Retina (tissue), 1 donor: ENCODE results near the gene PTH1R.

Experiments used
- DNase-seq: peaks from one replicate; pipeline ENCODE4 v3.0.0-alpha.2; 2016

Gene PTH1R

DNA sequence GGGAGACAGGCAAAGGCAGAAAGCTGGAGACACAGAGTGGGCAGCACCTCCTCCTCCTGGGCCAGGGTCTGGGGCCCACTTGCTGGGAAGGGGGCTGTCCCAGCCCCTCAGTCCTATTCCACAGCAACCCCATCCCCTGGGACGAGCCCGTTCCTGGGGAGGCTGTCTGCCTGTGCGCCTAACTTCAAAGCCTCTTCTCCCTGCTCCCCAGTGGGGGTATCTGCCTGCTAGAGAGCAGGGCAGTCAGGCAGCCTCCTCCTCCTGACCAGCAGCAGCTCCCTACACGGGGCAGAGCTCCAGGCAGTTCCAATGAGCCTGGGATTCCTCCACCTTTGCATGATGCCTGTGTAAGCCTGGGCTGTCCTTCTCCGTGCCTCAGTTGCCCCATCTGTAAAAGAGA lies 6.9 kb downstream of the PTH1R start:
- no peak for DNase-seq

DNA sequence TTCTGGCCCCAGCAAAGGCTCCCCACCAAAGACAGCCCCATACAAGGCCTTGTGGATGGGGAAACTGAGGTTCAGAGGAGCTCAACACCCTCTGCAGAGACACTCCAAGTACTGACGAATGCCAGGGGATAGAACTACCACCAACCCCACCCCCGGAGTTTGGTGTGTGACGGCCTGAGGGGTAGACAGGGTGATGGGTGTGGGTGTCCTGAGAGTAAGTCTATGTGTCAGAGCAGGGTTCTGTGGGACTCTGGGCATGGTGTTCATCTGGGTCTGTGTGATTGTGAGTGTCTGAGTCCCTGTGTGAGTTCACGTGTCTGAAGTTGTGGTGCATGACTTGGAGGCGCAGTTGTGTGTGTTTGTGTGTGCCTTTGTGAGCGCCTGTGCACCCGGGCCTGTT lies 7.4 kb downstream of the PTH1R start:
- no peak for DNase-seq

DNA sequence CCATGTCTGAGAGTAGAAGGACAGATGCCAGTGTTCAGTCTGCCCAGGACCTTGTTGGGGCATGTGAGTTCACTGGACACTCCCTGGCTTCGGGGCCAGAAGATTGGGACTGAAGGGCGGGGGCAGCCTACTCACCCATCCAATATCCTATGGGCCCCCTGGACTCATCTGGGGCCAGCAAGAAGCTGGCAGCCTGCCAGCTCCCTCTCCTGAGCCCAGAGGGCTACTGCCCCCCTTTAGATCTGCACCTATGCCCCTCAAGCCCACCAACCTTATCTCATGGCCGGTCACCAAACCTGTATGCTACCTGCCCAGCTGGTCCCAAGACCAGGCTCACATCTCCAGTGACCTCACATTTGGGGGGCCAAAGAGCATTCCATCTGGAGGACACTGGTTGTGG lies 8.1 kb downstream of the PTH1R start:
- DNase-seq, result no peak

DNA sequence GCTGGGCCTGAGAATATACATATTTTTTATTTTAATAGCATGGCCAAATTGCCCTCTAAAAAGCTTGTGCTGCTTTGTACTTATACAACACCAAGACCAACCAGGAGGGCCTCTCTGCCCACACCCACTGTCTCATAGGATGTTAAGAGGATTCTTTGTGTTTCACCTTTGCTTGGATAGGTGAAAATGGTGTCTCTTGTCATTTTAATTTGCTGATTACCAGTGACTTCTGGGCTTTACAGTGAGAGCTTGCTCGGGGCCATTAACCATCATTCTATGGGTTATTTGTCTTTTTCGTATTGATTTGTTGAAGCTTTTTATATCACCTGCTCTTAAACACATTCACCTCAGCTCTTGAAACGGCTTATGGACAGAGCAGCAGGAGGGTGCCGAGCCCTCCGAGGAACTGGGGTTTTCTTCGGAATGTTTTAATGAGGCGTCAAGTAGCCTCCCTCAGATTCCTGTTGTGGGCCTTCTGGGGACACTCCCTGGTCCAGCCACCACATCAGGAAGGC lies 10.5 kb downstream of the PTH1R start:
- DNase-seq, result no peak

DNA sequence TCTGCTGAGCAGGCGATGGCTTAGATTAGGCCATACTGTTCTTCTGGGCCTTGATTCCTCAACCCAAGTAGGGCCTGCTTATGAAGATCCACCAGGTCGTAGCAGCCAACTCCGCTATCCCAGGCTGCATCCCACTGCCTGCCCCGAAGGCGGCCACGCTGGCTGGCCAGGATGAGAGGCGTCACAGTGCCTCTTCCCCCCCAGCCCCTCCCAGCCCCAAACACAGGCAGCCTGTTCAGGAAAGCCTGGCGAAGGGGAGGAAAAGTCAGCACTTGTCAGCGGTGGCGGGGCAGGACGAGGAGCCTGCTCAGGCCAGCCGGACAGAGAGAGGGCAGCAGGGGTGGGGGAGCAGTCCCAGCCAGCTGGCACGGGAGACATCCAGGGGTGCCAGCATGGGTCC lies 11.2 kb downstream of the PTH1R start:
- DNase-seq, result no peak

DNA sequence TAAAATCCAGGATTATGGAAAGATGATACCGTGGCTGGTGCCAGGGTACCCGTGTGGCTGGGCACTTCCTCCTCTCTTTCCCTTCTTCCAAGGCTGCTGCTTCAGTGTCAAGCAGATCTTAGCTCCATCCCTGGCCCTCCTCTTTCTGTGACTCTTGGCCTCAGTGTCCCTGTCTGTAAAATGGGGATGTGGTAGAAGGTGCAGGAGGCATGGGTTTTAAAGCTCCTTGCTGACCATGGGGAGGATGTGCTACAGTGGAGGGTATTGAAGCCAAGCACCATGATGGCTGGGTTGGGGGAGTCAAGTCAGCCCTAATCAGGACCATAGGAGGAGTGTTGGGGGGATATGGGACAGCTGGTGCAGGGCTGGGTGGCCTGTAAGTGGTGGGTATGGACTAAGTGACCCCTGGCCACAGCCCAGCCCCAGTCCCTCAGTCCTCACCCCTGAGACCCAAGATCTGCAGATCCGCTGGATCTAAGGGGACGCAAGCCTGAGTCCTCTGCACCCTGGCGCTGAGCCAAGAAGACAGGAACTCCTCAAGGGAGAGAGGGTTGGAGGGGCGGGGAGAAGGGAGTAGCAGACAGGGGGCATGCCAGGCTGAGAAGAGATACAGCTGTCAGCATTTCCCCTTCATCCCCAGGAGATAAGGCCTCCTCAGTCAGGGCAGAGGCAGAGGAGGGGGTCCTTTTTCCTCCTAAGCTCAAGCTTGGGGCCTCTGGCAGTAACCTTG lies 12.0 kb downstream of the PTH1R start:
- no peak for DNase-seq

DNA sequence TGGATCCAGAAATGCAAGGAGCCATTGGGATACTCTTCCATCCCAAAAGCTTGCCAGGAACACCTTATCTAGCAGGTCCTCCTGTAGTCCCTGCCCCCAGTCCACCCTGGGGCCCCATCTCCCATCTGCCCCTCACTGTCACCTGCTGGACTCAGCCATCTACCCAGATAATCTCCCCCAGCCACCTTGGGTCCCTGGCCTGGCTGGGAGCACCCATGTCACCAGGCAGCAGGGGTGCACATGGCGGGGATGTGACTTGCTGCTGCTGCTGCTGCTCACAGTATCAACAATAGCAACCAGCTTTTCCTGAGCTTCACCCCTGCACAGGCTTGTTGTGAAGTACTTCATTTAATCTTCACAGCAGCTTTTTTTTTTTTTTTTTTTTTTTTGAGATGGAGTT lies 12.6 kb downstream of the PTH1R start:
- no peak for DNase-seq

DNA sequence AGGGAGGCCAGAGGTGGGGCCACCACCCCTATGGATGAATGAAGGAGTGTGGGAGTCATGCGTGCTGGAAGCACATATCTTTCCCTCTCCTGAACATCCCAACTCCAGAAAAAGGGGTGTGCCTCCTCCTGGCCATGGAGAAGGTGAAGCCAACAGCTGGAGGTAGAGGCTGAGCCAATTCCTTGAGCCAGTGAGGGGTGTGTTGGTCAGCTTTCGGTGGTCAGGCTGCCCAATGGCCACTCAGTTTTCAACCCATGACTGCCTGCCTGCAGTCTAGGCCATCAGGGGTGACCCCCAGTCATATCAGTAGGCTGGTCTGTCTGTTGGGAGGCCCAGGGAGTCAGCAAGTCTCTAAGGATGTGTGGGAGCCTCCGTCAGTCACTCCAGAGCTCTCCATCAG lies 13.6 kb downstream of the PTH1R start:
- DNase-seq, result no peak

DNA sequence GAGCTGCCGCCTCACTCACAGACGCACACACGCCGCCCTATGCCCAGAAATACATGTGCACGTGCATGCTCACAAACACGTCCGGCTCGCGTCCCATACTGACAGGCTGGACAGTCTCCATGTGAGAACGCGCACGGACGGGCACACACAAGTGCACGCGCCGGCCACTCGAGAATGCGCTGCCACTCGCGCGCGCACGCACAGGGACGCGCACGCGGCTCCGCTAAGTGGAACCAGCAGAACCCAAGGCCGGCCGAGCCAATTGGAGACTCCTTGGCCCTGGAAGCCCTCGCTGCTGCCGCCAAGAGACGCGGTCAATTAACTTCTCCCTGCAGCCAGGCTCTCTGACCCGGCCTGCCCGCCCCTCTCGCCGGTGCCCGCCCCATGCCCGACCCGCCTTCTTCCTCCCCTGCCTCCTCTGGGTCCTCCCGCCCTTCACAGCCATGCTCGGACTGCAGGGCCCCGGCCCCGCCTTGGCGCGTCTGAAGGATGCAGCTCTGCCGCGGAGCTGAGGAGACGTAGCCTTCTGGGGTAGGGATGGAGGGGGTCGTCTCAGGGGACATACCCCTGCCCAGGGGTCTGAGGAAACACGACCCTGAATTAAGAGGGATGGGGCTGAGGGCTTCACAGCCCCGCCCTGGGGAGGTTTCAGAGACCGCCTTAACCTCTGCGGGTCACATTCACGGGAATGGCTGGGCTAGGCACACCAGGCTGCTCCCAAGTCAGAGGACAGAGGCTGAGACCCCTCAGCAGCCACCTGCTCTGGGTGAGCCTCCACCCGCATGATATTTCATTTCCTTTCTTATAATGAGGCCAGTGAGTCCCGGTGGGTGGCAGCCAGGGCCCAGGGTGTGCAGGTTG lies 15.0 kb downstream of the PTH1R start:
- peak; percentile 91 for DNase-seq

DNA sequence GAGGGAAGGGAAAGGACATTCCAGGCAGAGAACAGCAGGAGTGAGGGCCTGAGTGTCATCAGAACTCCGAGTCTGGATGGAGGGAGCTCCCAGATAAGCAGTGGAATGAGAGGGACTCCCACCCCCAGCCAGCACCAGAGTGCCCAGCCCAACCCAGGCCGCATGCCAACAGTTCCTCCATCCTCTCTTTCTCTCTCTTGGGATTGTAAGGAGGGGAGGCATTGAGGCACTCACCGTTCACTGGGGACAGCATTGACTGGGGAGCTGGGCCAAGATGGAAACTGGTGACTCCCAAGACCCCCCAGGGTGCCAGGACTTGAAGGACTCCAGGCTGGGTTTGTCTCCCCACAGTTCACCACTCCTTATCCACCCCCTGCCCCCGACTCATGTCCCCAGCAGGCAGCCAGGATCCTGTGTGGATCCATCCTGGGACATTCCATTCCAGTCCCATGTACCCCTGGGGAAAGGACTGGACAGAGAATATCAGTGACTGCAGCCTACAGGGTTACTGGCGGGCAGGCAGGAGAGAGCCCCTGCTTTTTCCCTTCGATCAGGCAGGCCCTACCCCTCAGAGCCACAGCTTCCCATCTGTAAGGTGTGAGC lies 15.7 kb downstream of the PTH1R start:
- no peak for DNase-seq

DNA sequence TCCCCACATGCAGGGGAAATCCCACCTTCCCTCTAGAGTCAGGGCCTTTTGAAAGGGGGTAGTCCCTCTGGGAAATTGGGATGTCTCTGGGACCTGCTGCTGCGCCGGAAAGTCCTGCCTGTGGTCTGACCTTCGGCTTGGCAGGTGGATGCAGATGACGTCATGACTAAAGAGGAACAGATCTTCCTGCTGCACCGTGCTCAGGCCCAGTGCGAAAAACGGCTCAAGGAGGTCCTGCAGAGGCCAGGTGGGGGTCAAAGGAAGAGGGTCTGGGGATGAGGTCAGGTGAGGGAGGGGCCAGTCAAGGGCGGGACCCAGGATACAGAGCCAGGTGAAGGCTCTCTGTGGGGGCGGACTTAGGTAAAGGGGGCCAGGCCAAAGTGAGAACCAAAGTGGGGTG lies 16.2 kb downstream of the PTH1R start:
- no peak for DNase-seq

DNA sequence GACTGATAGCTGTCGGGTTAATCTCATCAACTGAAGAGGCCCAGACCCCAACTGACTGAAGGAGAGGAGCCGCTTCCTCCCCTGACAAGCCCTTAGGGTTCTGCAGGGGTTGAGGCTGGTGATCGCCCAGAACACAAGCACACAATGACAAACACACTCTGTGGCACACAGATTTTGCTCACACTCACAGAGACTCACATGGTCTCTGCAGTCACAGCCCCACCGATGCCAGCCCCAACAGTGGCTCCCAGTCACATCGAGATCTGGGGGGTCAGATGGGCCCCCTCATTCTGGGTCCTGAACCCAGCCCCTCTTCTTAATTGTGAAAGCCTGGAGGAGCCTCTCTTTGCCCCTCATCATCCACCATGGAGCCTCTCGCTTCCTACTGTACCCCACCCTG lies 16.7 kb downstream of the PTH1R start:
- no peak for DNase-seq

DNA sequence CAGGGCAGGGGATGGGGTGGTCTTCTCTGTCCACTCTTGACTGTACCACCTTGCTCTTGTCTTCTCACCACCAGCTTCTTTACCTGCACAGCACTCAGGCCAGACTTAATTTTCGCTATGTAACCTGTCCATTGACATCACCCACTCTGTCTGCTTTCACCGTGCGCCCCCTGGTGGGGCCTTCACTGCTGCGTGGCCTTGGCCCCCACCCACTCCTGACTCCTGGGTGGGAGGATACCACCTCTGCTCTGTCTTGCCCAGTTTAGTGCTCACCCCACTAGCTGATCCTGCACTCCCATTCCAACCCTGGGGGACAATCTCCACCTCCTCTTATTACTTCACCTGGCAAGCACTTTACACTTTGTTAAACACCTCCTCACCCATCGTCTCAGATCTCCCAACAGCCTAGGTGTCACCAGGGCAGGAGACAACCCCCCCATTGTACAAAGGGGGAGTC lies 17.7 kb downstream of the PTH1R start:
- peak; percentile 67 for DNase-seq

DNA sequence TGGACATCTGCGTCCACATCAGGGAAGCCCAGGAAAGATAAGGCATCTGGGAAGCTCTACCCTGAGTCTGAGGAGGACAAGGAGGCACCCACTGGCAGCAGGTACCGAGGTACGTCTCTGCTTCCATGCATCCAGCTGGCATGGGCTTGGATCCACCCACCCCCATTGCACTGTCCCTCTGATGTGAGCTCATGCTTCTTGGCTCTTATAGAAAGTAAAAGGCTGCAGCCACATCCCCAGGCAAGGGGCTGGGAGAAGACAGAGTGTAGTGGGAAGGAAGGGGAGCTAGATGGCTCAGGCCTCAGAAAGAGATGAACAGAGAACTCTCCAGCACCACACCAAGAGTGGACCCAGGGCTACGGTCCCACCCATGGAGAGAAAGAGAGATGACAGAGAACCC lies 18.2 kb downstream of the PTH1R start:
- DNase-seq, result no peak

DNA sequence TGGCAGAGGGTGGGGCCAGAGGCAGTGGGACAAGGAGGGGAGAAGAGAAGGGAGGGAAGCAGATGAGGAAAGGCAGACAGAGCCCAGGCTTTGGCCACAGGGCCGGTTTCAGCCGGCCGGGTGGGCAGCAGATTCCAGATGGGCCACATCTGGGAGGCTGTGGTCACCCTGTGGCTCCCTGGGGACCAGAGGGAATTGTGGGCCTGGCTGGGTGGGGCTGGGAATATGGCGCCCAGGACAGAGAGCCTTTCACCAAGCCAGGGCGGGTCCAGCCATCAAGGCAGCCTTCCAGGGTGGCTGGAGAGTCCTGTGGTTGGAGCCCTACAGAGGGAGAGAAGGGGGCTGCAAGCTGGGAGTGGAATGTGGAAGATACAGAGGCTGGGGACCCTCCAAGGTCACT lies 18.9 kb downstream of the PTH1R start:
- DNase-seq, result no peak

DNA sequence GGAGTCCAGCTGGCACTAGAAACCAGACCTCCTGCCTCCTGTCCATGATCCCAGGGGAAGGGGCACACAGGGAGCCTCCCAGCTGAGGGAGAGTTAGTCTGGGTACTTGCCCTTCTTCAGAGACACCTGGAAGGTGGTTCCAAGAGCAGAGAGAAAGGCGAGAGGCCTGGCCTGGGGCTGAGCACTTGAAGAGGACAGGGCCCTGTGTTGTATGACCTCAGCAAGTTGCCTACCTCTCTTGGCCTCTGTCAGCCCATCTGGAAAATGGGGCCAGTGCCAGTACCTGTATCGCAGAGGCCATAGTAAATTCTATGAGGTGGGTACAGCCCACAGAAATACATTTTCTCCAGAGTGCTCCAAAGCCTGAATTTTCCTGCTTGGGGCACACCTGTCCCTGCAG lies 19.5 kb downstream of the PTH1R start:
- DNase-seq, result no peak

DNA sequence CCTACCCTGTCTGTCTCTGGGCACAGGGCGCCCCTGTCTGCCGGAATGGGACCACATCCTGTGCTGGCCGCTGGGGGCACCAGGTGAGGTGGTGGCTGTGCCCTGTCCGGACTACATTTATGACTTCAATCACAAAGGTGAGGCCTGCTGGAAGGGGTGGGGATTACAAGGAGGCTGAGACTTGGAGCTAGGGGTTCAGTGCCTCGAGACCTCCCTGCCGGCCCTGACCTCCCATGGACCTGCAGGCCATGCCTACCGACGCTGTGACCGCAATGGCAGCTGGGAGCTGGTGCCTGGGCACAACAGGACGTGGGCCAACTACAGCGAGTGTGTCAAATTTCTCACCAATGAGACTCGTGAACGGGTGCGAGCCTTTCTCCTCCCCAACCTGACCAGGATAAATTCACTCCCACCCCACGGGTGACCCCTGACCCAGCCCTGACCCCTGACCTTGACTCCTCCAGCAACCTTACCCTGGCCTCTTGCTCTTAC lies 20.4 kb downstream of the PTH1R start:
- DNase-seq, result no peak

DNA sequence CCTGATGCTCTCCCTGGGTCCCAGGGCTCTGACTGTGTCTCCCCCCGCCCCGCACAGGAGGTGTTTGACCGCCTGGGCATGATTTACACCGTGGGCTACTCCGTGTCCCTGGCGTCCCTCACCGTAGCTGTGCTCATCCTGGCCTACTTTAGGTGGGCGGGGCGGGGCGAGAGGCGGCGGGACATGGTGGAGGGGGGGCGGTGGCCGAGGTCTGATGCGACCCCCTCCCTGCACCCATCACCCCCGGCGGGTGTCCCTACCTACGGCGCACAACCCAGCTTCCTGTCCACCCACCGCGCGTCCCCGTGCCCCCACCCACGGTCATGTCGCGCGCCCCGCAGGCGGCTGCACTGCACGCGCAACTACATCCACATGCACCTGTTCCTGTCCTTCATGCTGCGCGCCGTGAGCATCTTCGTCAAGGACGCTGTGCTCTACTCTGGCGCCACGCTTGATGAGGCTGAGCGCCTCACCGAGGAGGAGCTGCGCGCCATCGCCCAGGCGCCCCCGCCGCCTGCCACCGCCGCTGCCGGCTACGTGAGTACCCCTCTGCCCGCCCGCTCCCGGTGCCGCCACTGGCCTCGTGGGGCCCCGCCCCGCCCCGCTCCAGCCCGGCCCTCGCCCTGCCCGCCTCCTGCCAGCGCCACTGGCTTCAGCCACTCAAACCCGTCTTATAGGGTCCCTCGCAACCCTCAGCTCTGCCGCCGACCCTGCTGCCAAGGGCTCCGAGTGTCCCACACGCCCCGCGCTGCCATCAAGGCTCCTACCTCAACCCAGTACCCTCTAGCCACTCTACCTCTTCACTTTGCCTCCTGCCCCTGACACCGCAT lies 21.0 kb downstream of the PTH1R start:
- peak; percentile 60 for DNase-seq

DNA sequence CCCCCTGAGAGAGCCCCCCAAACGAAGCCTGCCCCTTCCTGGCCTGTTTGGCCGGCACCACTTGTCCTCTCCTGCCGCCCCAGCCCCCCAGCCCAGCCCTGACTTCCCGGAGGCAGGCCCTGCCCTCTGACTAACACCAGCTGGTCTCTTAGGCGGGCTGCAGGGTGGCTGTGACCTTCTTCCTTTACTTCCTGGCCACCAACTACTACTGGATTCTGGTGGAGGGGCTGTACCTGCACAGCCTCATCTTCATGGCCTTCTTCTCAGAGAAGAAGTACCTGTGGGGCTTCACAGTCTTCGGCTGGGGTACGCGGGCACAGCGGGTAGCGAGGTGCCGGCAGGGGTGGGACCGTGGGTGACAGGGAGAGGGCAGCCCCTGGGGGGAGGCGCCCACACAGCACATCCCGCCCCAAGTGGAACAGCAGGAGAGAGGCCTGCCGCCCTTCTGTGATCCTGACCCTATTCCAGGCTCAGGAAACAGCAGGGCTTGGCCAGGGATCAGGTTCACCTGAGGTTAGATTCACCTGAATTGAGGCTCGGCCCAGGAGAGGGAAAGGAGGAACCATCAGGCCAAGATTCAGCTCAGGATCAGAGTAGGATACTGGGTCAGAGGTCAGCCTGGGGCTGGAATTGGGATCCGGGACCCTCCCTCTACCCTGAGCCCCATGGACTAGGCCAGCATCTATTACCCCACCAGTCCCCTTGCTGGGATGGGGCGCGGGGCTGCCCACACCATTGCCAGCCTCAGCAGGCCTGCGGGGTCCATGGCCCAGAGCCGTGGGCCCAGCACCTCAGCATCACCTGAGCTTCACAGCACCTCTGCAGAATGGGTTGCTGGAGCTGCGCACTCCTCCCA lies 21.9 kb downstream of the PTH1R start:
- DNase-seq, result no peak

DNA sequence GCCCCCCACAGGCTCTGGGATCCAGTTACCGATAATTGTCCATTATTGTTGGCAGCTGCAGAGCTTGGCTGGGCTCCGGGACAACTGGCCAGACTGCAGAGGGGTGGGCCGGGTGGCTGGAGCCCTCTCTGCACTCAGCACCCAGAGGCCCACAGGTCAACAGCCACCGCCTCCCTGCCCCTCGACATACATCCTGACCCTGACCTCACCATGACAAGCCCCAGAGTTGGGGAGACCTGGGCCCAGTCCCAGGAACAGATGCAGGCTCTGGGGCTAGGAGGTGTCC lies 22.4 kb downstream of the PTH1R start:
- no peak for DNase-seq

DNA sequence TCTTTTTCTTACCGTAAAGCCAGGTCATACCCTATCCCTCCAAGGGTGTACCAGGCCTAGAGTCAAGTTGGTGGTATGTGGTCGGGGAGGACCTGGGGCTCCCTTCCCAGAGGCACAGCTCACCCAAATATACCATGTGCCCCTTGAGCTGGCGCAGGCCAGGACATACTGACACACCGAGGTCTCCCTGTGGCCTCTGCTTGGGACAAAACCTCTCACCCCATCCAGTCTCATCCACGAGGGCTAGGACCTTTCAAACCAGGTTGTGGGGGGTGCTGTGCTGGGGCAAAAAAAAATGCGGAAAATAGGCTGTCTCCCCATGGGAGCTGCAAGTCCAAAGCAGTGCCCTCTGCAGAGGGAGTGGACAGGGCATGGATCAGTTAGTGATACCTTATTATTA lies 22.8 kb downstream of the PTH1R start:
- DNase-seq, result no peak

DNA sequence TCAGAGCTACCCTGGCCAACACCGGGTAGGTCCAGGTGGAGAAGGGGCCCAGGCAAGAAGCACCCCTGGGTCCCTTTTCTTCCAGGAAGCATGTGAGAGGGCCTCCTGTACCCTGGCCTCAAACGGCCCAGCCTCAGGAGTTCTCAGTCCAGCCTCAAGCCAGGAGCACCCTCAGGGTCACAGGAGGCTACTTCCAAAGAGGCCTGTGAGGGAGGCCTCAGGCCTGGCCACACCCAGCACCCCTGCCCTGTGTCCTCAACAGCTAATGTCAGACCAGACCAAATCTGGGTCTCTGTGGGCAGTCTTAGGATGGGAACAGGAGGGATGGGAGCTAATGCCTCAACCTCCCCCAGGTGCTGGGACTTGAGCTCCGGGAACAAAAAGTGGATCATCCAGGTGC lies 23.5 kb downstream of the PTH1R start:
- no peak for DNase-seq
